ENCODE measurements around the gene OTUB1. TPM values are rescaled to one million over a fixed set of nuclear protein-coding genes. Genes with fewer than 3 reads are reported as not detected.

Gene OTUB1
- total and polyA plus RNA-seq, 2 of the 13 experiments (the other 11 are each of a cell fraction or from before 2014, with no cell fraction given), result 58.8 to 130 TPM

DNA sequence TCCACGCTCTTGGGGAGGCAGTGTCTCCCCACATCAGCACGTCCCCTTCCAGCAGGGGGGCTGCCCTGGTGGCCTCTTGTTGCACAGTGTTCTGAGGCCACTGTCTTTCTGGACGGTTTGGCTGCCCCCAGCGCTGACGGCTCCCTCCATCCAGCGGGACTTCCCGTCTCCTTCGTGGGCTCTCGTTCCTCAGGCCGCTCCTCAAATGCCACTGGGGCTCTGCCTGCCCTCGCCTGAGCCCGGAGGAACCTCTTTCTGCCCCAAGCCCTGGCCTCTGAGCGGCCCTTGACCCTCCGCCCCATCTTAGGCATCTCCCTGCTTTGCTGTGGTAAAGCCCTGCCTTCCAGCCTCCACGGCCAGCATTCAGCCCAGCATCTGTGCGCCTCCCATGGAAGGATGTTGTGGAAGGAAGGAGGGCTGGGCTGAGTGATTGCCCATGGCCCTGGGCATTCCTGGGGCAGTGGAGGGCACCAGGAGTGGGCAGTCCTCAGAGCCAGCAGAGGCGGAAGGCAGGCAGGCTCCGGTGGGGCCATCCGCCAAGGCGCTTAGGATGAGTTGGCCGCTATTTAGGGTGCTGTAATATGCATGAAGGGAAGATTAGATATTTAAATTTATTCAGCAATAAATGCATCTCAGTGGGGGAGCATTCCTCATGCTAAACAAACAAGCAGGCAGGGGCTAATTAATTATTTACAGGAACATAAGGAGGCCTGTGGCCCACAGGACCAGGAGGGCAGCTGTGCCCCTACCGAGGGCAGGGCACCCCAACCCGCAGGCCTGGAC, 17.8 kb downstream of the OTUB1 start (continued):
- no peak for TF ChIP-seq ZNF816 (CRISPR knock-in tag; IDR thresholded peaks at IDR 0.05; ENCODE audit: borderline replicate concordance)
- no peak for TF ChIP-seq ZSCAN9 (CRISPR knock-in tag; IDR thresholded peaks at IDR 0.05; ENCODE audit: borderline replicate concordance)

DNA sequence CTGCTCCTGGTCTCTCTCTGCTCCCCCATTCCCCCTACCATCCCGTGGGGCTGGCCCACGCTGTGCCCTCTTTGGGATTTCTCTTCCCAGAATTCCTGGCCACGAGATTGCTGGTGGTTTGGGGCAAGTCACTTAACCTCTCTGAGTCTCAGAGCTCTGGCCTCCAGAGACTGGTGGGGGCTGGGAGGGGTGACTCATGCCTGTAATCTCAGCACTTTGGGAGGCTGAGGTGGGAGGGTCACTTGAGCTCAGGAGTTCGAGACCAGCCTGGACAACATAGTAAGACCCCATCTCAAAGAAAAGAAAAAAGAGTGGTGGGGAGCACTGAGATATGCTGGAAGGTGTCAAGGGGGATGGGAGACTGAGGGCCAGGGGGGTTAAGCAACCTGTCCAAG, 18.3 kb downstream of the OTUB1 start:
- Histone ChIP-seq H3K27ac (ENCODE audit: extremely low read length, insufficient read depth, low read length) (no peak overlapping the region), H3K27me3 (ENCODE audit: control insufficient read depth in 1 of 2, insufficient read depth in 2 of 2, low read length in 2 of 2) (no peaks in the 10 kb centered on the region), H3K4me1 (ENCODE audit: insufficient read depth, low read length) (peaks cover 21% of the 10 kb centered on the region), H2AFZ (ENCODE audit: low read length) (no peak overlapping the region), H3K79me2 (ENCODE audit: insufficient read depth, low read length) (no peaks in the 10 kb centered on the region), H3K4me2 (ENCODE audit: low read depth, low read length) (no peak overlapping the region), H3K9me3 (ENCODE audit: low read length) (no peaks in the 10 kb centered on the region), H4K20me1 (ENCODE audit: insufficient read depth, low read length) (peaks cover 4% of the 10 kb centered on the region; the same call in 1 of the 2 replicates), H3K9ac (ENCODE audit: insufficient read depth, low read depth, low read length) (no peak overlapping the region), H3K4me3 (replicated peaks in 1 of 3; ENCODE audit: insufficient read depth in 1 of 3, low read depth in 2 of 3, low read length in 3 of 3) (no peak overlapping the region), H3K36me3 (replicated peaks in 1 of 2; ENCODE audit: control insufficient read depth in 1 of 2, insufficient read depth in 2 of 2, low read length in 2 of 2) (no peaks in the 10 kb centered on the region)
- no TSS peak for BruUV-seq (replicated peaks)
- 81% methylated on average over 4 of the region's 4 CpGs for WGBS (ENCODE audit: low lambda C conversion rate)
- no peak for FAIRE-seq
- intact Hi-C loops (cut with micrococcal nuclease; ENCODE audit: unreplicated experiment), result no loop called here
- ATAC-seq, result no peak
- no peak for DNase-seq (ENCODE audit: low spot score)
- ChIA-PET POLR2A (no interaction called here), CTCF (ENCODE audit: low intra/inter-chr PET ratio, low total read pairs) (no interaction called here)
- TF ChIP-seq ZNF768 (CRISPR knock-in tag; IDR thresholded peaks at IDR 0.05), result peak; percentile 98
- TF ChIP-seq ZNF121 (CRISPR knock-in tag; IDR thresholded peaks at IDR 0.05), result peak; percentile 68; the same call in 1 of the 2 replicates
- TF ChIP-seq FOSL2 (CRISPR knock-in tag; IDR thresholded peaks at IDR 0.05), result peak; percentile 35; the same call in 1 of the 2 replicates
- no peak for TF ChIP-seq ZNF318 (CRISPR knock-in tag; IDR thresholded peaks at IDR 0.05)
- no peak for TF ChIP-seq KDM3A (CRISPR knock-in tag; IDR thresholded peaks at IDR 0.05; ENCODE audit: low read depth)
- in situ Hi-C loops (cut with HindIII; ENCODE audit: extremely low pct_ligation_motif_present, low pct_unique_long_range_greater_than_20kb), result no loop called here
